ENCODE measurements around the gene ERVK3-1. TPM values are rescaled to one million over a fixed set of nuclear protein-coding genes. Genes with fewer than 3 reads are reported as not detected.

The ERVK3-1 gene
- total and polyA plus RNA-seq, 2 of the 8 experiments (the other 6 are each of a cell fraction or from before 2014, with no cell fraction given) = 29.9 to 31.5 TPM

DNA sequence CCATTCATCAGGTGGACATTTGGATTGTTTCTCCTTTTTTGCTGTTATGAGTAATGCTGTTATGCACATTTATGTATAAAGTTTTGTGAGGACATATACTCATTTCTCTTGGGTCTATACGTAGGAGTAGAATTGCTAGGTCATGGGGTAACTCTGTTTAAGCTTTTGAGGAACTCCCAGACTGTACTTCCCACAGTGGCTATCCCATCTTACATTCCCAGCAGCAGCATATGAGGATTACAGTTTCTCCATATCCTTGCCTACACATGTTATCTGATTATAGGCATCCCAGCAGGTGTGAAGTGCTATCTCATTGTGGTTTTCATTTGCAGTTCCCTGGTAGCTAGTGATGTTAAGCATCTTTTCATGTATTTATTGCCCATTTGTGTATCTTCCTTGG, 27.5 kb downstream of the ERVK3-1 start:
- Histone ChIP-seq H3K18ac (ENCODE audit: extremely low read depth, low read length) (no peak overlapping the region), H3K27me3 (replicated peaks in 1 of 4; ENCODE audit: control insufficient read depth in 3 of 4, extremely low read depth in 1 of 4, insufficient read depth in 3 of 4, low read length in 3 of 4) (0 out of 7 replicates have a peak, but pooled peaks cover 0 to 3% (median 0%) of the 10 kb centered on the region in 4 experiments), H2AFZ (ENCODE audit: low read length) (no peak overlapping the region), H3K4me2 (ENCODE audit: insufficient read depth in 1 of 2, low read depth in 2 of 2, low read length in 2 of 2) (no peak overlapping the region), H3K56ac (replicated peaks; ENCODE audit: insufficient read length, low read depth, low read length) (no peak overlapping the region), H4K5ac (ENCODE audit: insufficient read length, low read depth, low read length) (no peak overlapping the region), H3K79me2 (ENCODE audit: control insufficient read depth in 1 of 2, insufficient read depth in 2 of 2, low read length in 2 of 2) (no peaks in the 10 kb centered on the region), H4K20me1 (replicated peaks in 1 of 2; ENCODE audit: control insufficient read depth in 1 of 2, insufficient read depth in 2 of 2, low read length in 2 of 2) (peaks cover 2 to 6% of the 10 kb centered on the region in 2 experiments), H3K4ac (replicated peaks; ENCODE audit: insufficient read length, low read depth, low read length) (no peak overlapping the region), H3K9ac (replicated peaks in 1 of 4; ENCODE audit: extremely low read depth in 1 of 4, low read depth in 3 of 4, low read length in 3 of 4) (no peak overlapping the region), H4K91ac (replicated peaks; ENCODE audit: insufficient read length, low read length) (no peak overlapping the region), H2BK12ac (ENCODE audit: low read depth, low read length) (no peak overlapping the region), H4K8ac (ENCODE audit: extremely low read depth, insufficient read depth, low read length) (no peak overlapping the region), H3K23me2 (ENCODE audit: low read depth, low read length) (no peaks in the 10 kb centered on the region), H2BK120ac (replicated peaks; ENCODE audit: low read depth, low read length) (no peak overlapping the region), H3K9me3 (ENCODE audit: insufficient read depth in 2 of 2, low read depth in 1 of 2, low read length in 1 of 2) (no peaks in the 10 kb centered on the region), H2AK5ac (ENCODE audit: low read depth, low read length) (no peak overlapping the region), H2BK15ac (ENCODE audit: low read length) (no peak overlapping the region), H3K14ac (ENCODE audit: insufficient read length) (no peak overlapping the region), H2BK20ac (ENCODE audit: low read length) (no peak overlapping the region), H3K36me3 (ENCODE audit: control insufficient read depth in 2 of 4, insufficient read depth in 4 of 4, low read length in 3 of 4) (no peaks in the 10 kb centered on the region; a peak in 1 of 8 replicates), H3K27ac (ENCODE audit: low read depth, low read length) (no peak overlapping the region), H3K4me1 (replicated peaks in 1 of 4; ENCODE audit: control insufficient read depth in 3 of 4, insufficient read depth in 4 of 4, low read length in 3 of 4) (no peaks in the 10 kb centered on the region), H3K4me3 (ENCODE audit: extremely low read depth in 1 of 4, insufficient read depth in 2 of 4, low read depth in 3 of 4, low read length in 4 of 4) (no peak overlapping the region), H3K79me1 (ENCODE audit: low read depth, low read length) (no peaks in the 10 kb centered on the region), H3K23ac (ENCODE audit: insufficient read length) (no peak overlapping the region), H2BK5ac (ENCODE audit: low read depth, low read length) (no peak overlapping the region)
- no peak for FAIRE-seq
- WGBS, 2 experiments (ENCODE audit: extremely low coverage in 1 of 2, insufficient coverage in 1 of 2, insufficient read length in 1 of 2, insufficient replicate concordance in 2 of 2, low coverage in 1 of 2, low lambda C conversion rate in 2 of 2, missing lambda C conversion rate in 1 of 2) = 87% methylated on average over 1 of the region's 1 CpG; no CpG with 5 or more reads in 1 of the 2 experiments
- POLR2A ChIA-PET (ENCODE audit: partially characterized antibody) = interaction anchor here (1.0 kb wide), 1 partner anchor 14 kb away, joined by 4 read pairs; no protein-coding TSS in a partner anchor
- CTCF ChIA-PET (ENCODE audit: partially characterized antibody) = interaction anchor here (0.6 to 1.3 kb wide), 5 partner anchors 8 to 683 kb away, joined by 3 to 4 read pairs (median 3); no protein-coding TSS in a partner anchor
- no peak for DNase-seq (ENCODE audit: low read depth in 1 of 2, low spot score in 2 of 2)
- TF ChIP-seq TAF7 (optimal IDR thresholded peaks at IDR 0.05; ENCODE audit: borderline replicate concordance, low read depth, low read length) (no peak), SAP30 (IDR thresholded peaks at IDR 0.05; ENCODE audit: insufficient read depth, insufficient replicate concordance, low read length) (no peak), EP300 (IDR thresholded peaks at IDR 0.05; ENCODE audit: borderline replicate concordance in 1 of 2, low read depth in 2 of 2, low read length in 2 of 2) (no peak), SUZ12 (IDR thresholded peaks at IDR 0.05; ENCODE audit: low read length) (no peak), SIX5 (IDR thresholded peaks at IDR 0.05; ENCODE audit: low read depth, low read length) (no peak), GTF2F1 (IDR thresholded peaks at IDR 0.05; ENCODE audit: borderline replicate concordance, low read depth, low read length) (no peak)
- TF ChIP-seq, protein P1, sequence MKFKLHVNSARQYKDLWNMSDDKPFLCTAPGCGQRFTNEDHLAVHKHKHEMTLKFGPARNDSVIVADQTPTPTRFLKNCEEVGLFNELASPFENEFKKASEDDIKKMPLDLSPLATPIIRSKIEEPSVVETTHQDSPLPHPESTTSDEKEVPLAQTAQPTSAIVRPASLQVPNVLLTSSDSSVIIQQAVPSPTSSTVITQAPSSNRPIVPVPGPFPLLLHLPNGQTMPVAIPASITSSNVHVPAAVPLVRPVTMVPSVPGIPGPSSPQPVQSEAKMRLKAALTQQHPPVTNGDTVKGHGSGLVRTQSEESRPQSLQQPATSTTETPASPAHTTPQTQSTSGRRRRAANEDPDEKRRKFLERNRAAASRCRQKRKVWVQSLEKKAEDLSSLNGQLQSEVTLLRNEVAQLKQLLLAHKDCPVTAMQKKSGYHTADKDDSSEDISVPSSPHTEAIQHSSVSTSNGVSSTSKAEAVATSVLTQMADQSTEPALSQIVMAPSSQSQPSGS (IDR thresholded peaks at IDR 0.05; ENCODE audit: low read length) = no peak
- TF ChIP-seq, protein P2, sequence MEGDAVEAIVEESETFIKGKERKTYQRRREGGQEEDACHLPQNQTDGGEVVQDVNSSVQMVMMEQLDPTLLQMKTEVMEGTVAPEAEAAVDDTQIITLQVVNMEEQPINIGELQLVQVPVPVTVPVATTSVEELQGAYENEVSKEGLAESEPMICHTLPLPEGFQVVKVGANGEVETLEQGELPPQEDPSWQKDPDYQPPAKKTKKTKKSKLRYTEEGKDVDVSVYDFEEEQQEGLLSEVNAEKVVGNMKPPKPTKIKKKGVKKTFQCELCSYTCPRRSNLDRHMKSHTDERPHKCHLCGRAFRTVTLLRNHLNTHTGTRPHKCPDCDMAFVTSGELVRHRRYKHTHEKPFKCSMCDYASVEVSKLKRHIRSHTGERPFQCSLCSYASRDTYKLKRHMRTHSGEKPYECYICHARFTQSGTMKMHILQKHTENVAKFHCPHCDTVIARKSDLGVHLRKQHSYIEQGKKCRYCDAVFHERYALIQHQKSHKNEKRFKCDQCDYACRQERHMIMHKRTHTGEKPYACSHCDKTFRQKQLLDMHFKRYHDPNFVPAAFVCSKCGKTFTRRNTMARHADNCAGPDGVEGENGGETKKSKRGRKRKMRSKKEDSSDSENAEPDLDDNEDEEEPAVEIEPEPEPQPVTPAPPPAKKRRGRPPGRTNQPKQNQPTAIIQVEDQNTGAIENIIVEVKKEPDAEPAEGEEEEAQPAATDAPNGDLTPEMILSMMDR (IDR thresholded peaks at IDR 0.05; ENCODE audit: control extremely low read depth in 1 of 3, insufficient read depth in 1 of 3, low read depth in 1 of 3, low read length in 3 of 3) = no peak
